Left hindlimb (tissue), 1 donor: ENCODE results near the gene NT5DC2.

Experiments used
- DNase-seq: peaks from one replicate; pipeline ENCODE4 v3.0.0-alpha.2; 2018

NT5DC2 gene

GRCh38 chr3:52506266-52506966 lies 27.2 kb downstream of the NT5DC2 start:
- no peak for DNase-seq

GRCh38 chr3:52504977-52505376 lies 28.7 kb downstream of the NT5DC2 start:
- no peak for DNase-seq

GRCh38 chr3:52503788-52504424 lies 29.8 kb downstream of the NT5DC2 start:
- no peak for DNase-seq

GRCh38 chr3:52502808-52503350 lies 30.8 kb downstream of the NT5DC2 start:
- no peak for DNase-seq

- DNase-seq = no peak
Observed at GRCh38 chr3:52502001-52502400, 31.7 kb downstream of the NT5DC2 start.

- no peak for DNase-seq
Observed at GRCh38 chr3:52501046-52501445, 32.6 kb downstream of the NT5DC2 start.

GRCh38 chr3:52498137-52499054 lies 35.3 kb downstream of the NT5DC2 start:
- no peak for DNase-seq

GRCh38 chr3:52495777-52496602 lies 37.7 kb downstream of the NT5DC2 start:
- DNase-seq = no peak

GRCh38 chr3:52494886-52495495 lies 38.7 kb downstream of the NT5DC2 start, which contains the start of gene STAB1:
Gene STAB1 (plus strand): TSS chr3:52495338. CDS start chr3:52495414, 76 bp downstream.
- no peak for DNase-seq

GRCh38 chr3:52494445-52494844 lies 39.2 kb downstream of the NT5DC2 start:
- DNase-seq = no peak

GRCh38 chr3:52493232-52494017 lies 40.2 kb downstream of the NT5DC2 start:
- no peak for DNase-seq

- no peak for DNase-seq
Observed at GRCh38 chr3:52492059-52492458, 41.6 kb downstream of the NT5DC2 start.

- no peak for DNase-seq
Observed at GRCh38 chr3:52490939-52491526, 42.6 kb downstream of the NT5DC2 start.

- no peak for DNase-seq
Observed at GRCh38 chr3:52490035-52490938, 43.4 kb downstream of the NT5DC2 start.

GRCh38 chr3:52489453-52489852 lies 44.2 kb downstream of the NT5DC2 start:
- DNase-seq = no peak

- DNase-seq = no peak
Observed at GRCh38 chr3:52488746-52489145, 44.9 kb downstream of the NT5DC2 start.

GRCh38 chr3:52487788-52488691 lies 45.6 kb downstream of the NT5DC2 start:
- no peak for DNase-seq

GRCh38 chr3:52487050-52487787 lies 46.4 kb downstream of the NT5DC2 start:
- DNase-seq = no peak
